Glutamatergic neuron (in vitro differentiated cells): Measurements from ENCODE around the gene TICRR. TPM values are rescaled to one million over a fixed set of nuclear protein-coding genes. Genes with fewer than 3 reads are reported as not detected.
"Not testable (repeated sequence)": the region's sequence is repeated elsewhere in the genome, so short reads cannot be mapped to it uniquely, and the experiment has no call there.

Experiments used
- DNase-seq: peaks from one replicate; pipeline ENCODE4 v3.0.0; 2022
- H3K27ac Mint-ChIP-seq: one replicate; pipeline ENCODE4 v1.8.0; 2020; ENCODE audit warnings: mild to moderate bottlenecking, mixed read lengths, inconsistent platforms; ENCODE audit not compliant: unreplicated experiment
- H3K27me3 Mint-ChIP-seq: one replicate; pipeline ENCODE4 v1.8.0; 2020; ENCODE audit warnings: mild to moderate bottlenecking, moderate library complexity, mixed read lengths, inconsistent platforms; ENCODE audit not compliant: unreplicated experiment
- H3K36me3 Mint-ChIP-seq: one replicate; pipeline ENCODE4 v1.8.0; 2020; ENCODE audit warnings: mild to moderate bottlenecking, mixed read lengths, inconsistent platforms; ENCODE audit not compliant: unreplicated experiment
- H3K4me1 Mint-ChIP-seq: one replicate; pipeline ENCODE4 v1.8.0; 2020; ENCODE audit warnings: mild to moderate bottlenecking, low read depth, mixed read lengths, inconsistent platforms; ENCODE audit not compliant: unreplicated experiment
- H3K4me3 Mint-ChIP-seq: one replicate; pipeline ENCODE4 v1.8.0; 2020; ENCODE audit warnings: mild to moderate bottlenecking, mixed read lengths, inconsistent platforms; ENCODE audit not compliant: unreplicated experiment
- H3K9me3 Mint-ChIP-seq: one replicate; pipeline ENCODE4 v1.8.0; 2020; ENCODE audit warnings: mild to moderate bottlenecking, moderate library complexity, mixed read lengths, inconsistent platforms; ENCODE audit not compliant: unreplicated experiment
- CTCF ChIP-seq: fragments of 200-600 bp; sonication (generic); IDR thresholded peaks from one replicate; pipeline ENCODE4 v1.5.0; 2021; ENCODE audit not compliant: partially characterized antibody, unreplicated experiment
- total RNA-seq: library from RNA; stranded (reverse); fragmentation: NEBNext Ultra II Directional; extraction: Animal tissue kit (Norgen Biotek cat#: 25700); gene quantifications from one replicate; pipeline ENCODE4 v1.2.1, GENCODE V29; 2021; ENCODE audit not compliant: unreplicated experiment

The TICRR gene
- total RNA-seq, 1 donor from 2014 or later, result 2.7 TPM

DNA sequence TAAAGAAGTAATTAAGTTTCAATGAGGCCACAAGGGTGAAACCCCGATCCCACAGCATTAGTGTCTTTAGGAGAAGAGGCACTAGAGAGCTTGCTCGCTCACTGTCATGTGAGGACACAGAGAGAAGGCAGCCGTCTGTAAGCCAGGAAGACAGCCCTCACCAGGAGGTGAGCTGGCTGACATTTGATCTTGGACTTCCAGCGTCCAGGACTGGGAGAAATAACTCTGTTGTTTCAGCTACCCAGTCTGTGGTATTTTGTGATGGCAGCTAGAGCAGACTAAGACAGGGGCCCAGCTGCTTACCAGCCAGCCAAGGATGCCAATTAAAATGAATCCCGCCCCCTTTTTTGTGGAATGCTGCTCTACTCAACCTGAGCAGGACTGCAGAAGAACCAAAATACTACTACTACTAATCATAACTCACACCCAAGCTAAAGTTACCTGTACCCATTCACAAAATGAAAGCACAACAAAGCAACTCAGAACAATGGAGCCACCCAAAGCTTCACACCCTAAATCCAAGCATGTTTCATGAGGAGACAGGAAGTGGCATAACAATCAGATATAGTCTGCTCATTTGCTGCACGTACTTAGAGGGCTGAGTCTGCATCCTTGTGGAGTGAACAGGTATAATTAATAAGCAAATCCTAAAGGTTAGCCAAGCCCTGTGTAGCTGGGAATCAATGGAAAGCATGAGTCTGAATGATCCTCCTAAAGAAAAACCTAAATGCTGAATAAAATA is 43.3 kb upstream of the TICRR start:
- Mint-ChIP-seq H3K9me3 (no peaks in the 10 kb centered on the region), H3K27me3 (peaks cover 1% of the 10 kb centered on the region), H3K36me3 (no peaks in the 10 kb centered on the region), H3K4me3 (no peak overlapping the region), H3K27ac (no peak overlapping the region), H3K4me1 (no peaks in the 10 kb centered on the region)
- TF ChIP-seq CTCF, result no peak
- DNase-seq, result no peak

GRCh38 chr15:89533861-89534544 is 41.3 kb upstream of the TICRR start:
- H3K36me3 Mint-ChIP-seq, result peaks cover 7% of the 10 kb centered on the region
- peaks cover 5% of the 10 kb centered on the region for H3K9me3 Mint-ChIP-seq
- DNase-seq, result no peak
- H3K27me3 Mint-ChIP-seq, result peaks cover 3% of the 10 kb centered on the region
- TF ChIP-seq CTCF, result no peak
- no peaks in the 10 kb centered on the region for H3K4me1 Mint-ChIP-seq
- H3K27ac Mint-ChIP-seq, result no peak overlapping the region
- H3K4me3 Mint-ChIP-seq, result no peak overlapping the region

DNA sequence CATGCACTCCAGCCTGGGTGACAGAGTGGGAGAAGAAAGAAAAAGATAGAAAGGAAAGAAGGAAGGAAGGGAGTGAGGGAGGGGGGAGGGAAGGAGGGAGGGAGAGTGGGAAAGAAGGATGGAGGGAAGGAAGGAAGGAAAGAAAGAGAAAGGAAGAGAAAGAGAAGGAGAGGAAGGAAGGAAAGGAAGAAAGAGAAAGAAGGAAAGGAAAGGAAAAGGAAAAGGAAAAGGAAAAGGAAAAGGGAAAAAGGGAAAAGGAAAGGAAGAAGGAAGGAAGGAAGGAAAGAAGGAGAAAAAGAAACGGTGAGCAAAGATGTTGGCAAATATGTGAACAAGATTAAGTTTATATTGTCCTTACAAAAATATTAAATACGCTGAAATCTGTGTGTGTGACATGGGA is 36.2 kb upstream of the TICRR start:
- no peak for TF ChIP-seq CTCF
- DNase-seq, result no peak
- no peak overlapping the region for H3K4me3 Mint-ChIP-seq
- H3K27me3 Mint-ChIP-seq, result peaks cover 6% of the 10 kb centered on the region
- H3K4me1 Mint-ChIP-seq, result no peaks in the 10 kb centered on the region
- peaks cover 7% of the 10 kb centered on the region for H3K36me3 Mint-ChIP-seq
- H3K9me3 Mint-ChIP-seq, result peaks cover 5% of the 10 kb centered on the region
- no peak overlapping the region for H3K27ac Mint-ChIP-seq

DNA sequence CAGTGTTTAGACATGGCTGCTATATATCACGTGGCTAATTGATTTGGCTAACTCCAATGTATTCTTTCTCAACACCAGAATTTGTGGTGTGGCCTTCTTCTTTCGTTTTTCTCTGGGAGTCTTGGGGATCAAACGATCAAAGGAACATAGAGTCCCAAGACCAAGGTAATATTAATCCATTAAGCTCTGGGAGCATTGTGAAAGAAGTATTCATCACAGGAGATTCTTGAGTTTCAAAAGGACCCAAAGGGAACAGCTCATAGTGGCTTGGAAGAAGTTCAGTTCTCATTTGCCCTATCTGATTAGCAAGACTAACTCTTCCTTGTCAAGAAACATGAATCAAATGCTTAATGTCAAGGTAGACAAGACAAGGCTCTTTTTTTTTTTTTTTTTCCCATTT is 32.9 kb upstream of the TICRR start:
- Mint-ChIP-seq H3K4me3 (no peak overlapping the region), H3K4me1 (no peaks in the 10 kb centered on the region), H3K36me3 (peaks cover 7% of the 10 kb centered on the region), H3K9me3 (peaks cover 3% of the 10 kb centered on the region), H3K27me3 (peaks cover 5% of the 10 kb centered on the region), H3K27ac (no peak overlapping the region)
- TF ChIP-seq CTCF, result no peak
- no peak for DNase-seq

DNA sequence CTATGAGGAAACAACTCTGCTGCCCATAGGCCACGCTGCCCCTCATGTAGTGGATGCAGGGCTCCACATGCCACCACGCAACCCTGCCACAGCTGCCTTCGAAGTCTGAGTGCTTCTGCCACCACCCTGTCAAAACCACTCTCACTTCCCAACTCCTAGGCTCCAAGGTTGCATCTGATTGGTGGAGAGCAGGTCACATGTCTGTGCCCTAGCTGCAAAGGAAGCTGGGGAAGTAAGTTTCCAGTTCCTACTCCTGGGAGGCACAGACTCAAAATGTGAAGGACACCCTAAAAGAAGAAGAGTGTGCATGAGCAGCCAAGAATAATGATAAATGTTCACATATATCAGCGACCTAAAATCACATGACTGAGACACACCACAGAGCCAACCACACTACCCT is 31.9 kb upstream of the TICRR start:
- no peaks in the 10 kb centered on the region for H3K4me1 Mint-ChIP-seq
- no peak for DNase-seq
- H3K9me3 Mint-ChIP-seq, result no peaks in the 10 kb centered on the region
- H3K27ac Mint-ChIP-seq, result no peak overlapping the region
- no peak overlapping the region for H3K4me3 Mint-ChIP-seq
- H3K36me3 Mint-ChIP-seq, result peaks cover 3% of the 10 kb centered on the region
- no peak for TF ChIP-seq CTCF
- H3K27me3 Mint-ChIP-seq, result peaks cover 3% of the 10 kb centered on the region

- not testable (repeated sequence) for H3K9me3 Mint-ChIP-seq, H3K27me3 Mint-ChIP-seq, H3K27ac Mint-ChIP-seq
Measured at GRCh38 chr15:89549138-89549537, 26.1 kb upstream of the TICRR start.

More at GRCh38 chr15:89549138-89549537, 26.1 kb upstream of the TICRR start:
- not testable (repeated sequence) for DNase-seq, H3K4me3 Mint-ChIP-seq, H3K36me3 Mint-ChIP-seq, H3K4me1 Mint-ChIP-seq
